GM19099 (cell line): Measurements from ENCODE around the gene CCDC82.

Source experiments
- POLR2A ChIP-seq: IDR thresholded peaks from 3 replicates; pipeline ENCODE4 v1.6.1; 2011; ENCODE audit warnings: low read depth; ENCODE audit not compliant: insufficient read length; ENCODE audit errors: extremely low read depth

The CCDC82 gene

GRCh38 chr11:96307776-96308140 lies 82.0 kb downstream of the CCDC82 start:
- no peak for TF ChIP-seq POLR2A

DNA sequence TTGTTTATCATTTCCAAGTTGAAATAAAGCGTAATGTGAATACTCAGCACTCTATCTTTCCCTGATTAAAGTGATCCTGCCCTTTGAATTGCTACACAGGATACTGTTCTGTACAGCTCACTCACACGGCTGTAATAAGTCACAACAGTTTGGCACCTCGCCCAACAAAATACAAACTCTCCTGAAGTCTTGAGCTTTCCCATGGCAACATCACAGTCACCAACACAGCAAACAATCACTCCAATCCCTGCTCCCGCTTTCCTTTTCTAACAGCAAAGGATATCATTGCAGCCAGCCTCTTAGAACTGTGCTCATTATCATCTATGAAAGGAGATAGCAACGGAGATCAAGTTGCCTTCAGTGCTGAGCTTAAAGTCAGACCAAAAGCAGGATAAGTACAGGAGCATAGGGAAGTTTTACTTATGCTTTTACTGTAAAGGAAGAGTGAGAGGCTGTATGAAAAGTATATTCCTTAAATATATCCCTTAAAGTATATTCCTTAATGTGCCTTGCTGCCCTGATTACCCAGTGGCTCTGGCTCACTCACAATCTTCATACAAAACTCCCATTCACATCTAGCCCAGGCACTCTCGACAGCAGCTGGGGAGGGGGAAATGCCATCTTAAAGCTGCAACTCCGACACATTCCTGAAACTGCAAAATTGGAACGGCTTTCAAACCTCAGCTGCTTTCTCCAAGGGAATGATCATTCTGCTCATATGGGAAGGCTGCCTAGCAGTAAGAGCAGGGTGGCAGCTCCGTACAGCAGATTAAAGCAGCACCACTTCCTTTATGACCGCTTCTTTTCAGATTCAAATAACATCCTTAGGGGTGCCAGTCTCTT lies 82.6 kb downstream of the CCDC82 start:
- TF ChIP-seq POLR2A = no peak

GRCh38 chr11:96306600-96306932 lies 83.1 kb downstream of the CCDC82 start:
- no peak for TF ChIP-seq POLR2A

DNA sequence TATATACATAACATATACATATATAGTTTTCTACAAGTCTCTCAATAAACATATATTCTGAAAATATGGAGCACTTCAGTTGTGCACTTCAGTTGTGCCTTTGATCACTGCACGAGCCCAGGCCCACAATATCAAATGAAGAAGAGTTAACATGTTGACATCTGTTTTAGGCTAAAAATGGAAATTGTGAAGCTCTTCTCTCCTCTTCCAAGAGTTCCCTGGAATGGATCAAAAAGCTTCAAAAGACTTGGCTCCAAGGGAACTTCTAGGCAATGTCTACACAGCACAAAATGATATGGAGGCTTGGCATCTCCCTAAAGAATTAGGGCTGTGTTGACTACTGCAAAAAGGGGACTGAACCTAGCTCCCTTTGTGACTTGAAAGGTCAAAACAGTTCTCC lies 83.6 kb downstream of the CCDC82 start:
- TF ChIP-seq POLR2A = no peak

GRCh38 chr11:96303980-96304379 lies 85.7 kb downstream of the CCDC82 start:
- no peak for TF ChIP-seq POLR2A

DNA sequence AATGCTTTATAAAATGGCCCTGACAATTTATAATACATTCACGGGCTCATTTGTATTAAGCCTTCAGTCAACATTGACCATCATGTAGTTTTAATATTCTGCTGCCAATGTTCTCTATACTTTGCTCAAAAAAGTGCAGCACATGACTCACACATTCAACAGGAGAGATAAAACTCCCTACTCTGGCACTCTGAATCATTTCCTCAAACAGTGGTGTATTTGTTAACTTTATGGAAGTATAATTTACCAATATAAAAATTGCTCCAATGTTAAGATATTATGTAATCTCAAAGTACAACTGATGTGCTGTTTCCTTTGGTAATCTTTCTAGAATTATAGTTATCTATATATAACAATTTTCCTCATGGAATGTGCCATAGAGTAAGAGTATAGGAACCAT lies 86.6 kb downstream of the CCDC82 start:
- TF ChIP-seq POLR2A = no peak
